Measurements from ENCODE around the gene SNTA1.
"Not testable (repeated sequence)": the region's sequence is repeated elsewhere in the genome, so short reads cannot be mapped to it uniquely, and the experiment has no call there.

The SNTA1 gene

DNA sequence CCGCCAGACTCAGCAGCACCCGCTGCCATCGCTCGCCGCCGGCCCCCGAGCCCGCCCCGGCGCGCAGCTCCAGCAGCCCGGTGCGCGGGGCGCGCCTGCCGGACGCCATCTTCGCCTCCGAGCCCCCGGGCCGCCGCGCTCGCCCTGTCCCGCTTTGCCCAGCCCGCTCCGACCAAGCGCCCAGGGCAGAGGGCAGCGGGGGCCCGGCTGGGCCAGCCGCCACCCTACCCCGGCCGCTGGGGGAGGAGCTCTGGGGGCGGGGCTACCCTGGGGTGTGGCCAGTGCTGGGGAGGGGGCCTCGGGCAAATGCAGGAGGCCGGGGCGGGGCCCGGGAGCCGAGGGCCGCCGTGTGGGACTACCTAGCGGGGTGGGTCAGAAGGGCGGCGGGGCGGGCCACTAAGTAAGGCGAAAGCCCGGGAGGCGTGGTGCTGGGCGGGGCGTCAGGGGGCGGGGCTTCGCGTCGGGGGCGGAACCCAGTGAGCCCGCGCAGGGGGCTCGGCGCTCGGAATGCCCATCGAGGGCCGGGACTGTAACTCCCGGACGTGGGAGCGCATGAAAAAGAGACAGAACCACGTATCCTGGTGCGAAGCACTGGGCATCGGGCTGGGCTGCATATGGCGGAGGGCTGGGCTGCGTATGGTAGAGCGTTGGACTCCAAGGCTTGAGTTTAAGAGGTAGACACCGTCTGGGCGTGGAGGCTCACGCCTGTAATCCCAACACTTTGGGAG, at the start of gene SNTA1:
Gene SNTA1 (minus strand): TSS at position 252 of the 728 bp plus-strand sequence. CDS start 143 bp downstream, at position 109.
- peak; percentile 89 for DNase-seq (ENCODE audit: low read depth)

DNA sequence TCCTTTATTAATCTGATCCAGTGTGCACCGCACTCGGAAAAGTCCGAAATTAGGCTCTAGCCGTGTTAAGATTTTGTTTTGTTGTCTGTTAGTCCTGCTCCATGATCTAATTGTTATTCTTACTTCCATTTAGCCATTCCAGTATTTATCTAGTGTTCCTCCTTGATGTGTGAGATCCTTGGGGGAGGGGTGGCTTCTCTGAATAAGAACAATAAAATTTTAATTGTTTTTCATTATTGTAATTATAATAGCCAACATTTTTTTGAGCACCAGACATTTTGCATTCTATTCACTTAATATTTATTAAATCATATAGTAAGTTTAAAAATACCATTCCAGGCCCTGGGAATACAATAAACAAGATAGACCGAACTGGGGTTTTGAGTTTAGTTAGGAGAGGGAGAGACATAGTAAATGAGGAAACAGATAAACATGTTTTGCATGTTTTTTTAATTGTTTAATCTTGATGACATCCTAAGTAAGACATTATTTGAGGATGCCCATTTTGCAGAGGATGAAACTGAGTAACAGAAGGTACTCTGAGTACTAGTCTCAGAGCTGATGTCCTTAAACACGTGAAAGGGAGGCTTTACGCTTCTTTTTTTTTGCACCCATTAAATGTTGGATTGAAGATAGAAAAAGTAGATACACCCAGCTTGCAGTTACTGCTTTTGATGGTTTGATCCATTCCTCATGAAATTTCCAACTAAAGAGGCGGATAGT, 47.5 kb upstream of the SNTA1 start:
- no peak for DNase-seq (ENCODE audit: low read depth)

GRCh38 chr20:33490023-33490933, 46.7 kb upstream of the SNTA1 start, which contains the start of gene CBFA2T2:
Gene CBFA2T2, plus strand, starts transcription at chr20:33490096. Its CDS starts 172 bp downstream, at chr20:33490268.
- peak; percentile 33 for DNase-seq (ENCODE audit: low read depth)

- peak; percentile 97 for DNase-seq (ENCODE audit: low read depth)
These were observed 46.0 kb upstream of the SNTA1 start for GRCh38 chr20:33489495-33490022.

DNA sequence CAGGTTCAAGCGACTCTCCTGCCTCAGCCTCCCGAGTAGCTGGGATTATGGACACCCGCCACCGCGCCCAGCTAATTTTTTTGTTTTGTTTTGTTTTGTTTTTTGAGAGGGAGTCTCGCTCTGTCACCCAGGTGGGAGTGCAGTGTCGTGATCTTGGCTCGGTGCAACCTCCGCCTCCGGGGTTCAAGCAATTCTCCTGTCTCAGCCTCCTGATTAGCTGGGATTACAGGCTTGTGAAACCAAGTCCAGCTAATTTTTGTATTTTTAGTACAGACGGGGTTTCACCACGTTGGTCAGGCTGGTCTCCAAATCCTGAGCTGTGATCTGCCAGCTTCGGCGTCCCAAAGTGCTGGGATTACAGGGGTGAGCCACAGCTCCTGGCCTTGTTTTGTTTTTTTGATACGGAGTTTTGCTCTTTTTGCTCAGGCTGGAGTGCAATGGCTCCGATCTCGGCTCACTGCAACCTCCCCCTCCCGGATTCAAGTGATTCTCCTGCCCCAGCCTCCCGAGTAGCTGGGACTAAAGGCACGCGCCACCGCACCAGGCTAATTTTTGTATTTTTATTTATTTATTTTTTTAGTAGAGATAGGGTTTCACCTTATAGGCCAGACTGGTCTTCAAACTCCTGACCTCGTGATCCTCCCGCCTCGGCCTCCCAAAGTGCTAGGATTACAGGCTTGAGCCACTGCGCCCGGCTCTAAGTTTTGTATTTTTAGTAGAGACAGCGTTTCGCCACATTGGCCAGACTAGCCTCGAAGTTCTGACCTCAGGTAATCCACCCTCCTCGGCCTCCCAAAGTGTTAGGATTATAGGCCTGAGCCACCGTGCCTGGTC, 45.3 kb upstream of the SNTA1 start:
- DNase-seq (ENCODE audit: low read depth) = not testable (repeated sequence)

DNA sequence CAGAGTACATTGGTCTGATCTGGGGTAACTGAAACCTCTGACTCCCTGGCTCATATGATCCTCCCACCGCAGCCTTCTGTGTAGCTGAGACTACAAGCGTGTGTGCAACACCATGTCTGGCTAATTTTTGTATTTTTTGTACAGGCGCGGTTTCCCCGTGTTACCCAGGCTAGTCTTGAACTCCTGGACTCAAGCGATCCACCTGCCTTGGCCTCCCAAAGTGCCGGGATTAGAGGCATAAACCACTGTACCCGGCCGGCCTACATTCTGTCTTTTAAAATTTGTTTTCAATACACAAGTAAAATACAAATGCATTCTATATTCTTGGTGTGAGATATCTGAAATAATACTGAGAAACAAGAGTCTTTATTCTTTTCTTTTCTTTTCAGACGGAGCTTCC, 44.6 kb upstream of the SNTA1 start:
- DNase-seq (ENCODE audit: low read depth) = no peak

DNA sequence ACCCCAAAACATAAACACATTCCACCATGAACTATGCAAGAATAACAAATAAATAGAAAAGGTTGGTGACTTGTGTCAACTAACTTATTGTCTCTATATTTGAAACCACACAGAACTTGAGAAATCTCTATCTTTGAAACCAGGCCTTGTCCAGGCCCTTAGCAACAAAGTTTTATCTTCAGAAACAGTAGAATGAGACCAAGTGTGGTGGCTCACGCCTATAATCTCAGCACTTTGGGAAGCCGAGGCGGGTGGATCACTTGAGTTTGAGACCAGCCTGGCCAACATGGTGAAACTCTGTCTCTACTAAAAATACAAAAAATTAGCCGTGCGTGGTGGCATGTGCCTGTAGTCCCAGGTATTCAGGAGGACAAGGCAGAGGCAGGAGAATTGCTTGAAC, 39.6 kb upstream of the SNTA1 start:
- DNase-seq (ENCODE audit: low read depth) = not testable (repeated sequence)

DNA sequence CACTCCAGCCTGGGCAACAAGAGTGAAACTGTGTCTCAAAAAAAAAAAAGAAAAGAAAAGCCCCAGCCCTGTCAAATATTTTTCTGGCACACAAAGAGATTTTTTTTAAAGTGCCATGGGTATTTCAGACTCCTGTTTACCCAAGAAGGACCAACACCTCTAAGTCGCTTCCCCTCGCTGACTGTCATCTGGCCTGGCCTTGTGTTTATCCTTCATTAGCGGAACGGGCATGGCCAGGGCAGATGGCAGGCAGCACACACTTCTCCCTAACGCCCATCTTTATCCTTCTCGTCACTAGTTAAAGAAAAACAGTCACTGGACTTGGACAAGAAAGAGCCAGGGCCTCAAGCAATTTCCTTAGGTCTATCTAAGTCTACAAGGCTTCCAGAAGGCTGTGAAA, 39.0 kb upstream of the SNTA1 start:
- DNase-seq (ENCODE audit: low read depth) = no peak

DNA sequence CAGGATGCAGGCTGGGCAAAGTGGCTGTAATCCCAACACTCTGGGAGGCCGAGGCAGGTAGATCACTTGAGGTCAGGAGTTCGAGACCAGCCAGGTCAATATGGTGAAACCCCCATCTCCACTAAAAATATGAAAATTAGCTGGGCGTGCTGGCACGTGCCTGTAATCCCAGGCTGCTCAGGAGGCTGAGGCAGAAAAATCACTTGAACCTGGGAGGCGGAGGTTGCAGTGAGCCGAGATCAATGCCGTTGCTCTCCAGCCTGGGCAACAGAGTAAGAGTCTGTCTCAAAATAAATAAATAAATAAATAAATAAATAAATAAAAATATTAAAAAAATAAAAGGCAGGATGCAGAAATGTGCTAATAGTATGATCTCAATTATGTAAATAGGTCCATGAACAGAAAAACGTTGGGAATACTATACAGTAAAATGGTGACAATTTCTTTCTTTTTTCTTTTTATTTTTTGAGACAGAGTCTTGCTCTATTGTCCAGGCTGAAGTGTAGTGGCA, 37.9 kb upstream of the SNTA1 start:
- no peak for DNase-seq (ENCODE audit: low read depth)

- no peak for DNase-seq (ENCODE audit: low read depth)
These were observed 36.5 kb upstream of the SNTA1 start for GRCh38 chr20:33480048-33480447.

GRCh38 chr20:33477386-33478234, 34.0 kb upstream of the SNTA1 start:
- DNase-seq (ENCODE audit: low read depth) = no peak

GRCh38 chr20:33475381-33476152, 32.0 kb upstream of the SNTA1 start:
- DNase-seq (ENCODE audit: low read depth) = no peak

- DNase-seq (ENCODE audit: low read depth) = no peak
These were observed 31.4 kb upstream of the SNTA1 start for GRCh38 chr20:33474963-33475362.

DNA sequence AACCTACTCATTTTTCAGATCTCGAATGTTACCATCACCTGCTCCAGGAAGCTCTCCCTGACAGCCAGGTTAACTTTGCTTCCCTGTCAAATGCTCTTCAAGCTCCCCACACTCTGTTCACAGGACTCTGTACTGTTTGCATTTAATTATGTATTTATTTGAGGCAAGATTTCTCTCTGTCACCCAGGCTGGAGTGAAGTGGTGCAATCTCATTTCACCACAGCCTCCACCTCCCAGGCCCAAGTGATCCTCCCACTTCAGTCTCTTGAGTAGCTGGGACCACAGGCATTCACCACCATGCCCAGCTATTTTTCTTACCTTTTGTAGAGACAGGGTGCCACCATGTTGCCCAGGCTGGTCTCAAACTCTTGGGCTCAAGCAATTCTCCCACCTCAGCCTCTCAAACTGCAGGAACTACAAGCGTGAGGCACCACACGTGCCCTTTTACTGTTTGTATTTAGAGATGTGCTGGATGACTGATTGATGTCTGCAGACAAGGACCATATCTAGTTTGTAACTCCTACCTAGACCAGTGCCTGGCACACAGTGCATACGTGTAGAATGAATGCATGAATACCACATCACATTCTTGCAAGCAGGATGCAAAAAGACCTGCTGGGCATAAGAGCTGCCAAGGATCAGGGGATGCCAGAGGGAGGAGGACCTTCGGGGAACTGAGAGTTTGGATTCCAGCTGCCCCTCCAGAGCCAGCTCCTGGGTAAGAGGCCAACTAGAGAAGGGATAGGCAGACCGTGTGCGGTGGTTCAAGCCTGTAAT, 30.7 kb upstream of the SNTA1 start:
- no peak for DNase-seq (ENCODE audit: low read depth)

- DNase-seq (ENCODE audit: low read depth) = no peak
These were observed 29.4 kb upstream of the SNTA1 start for GRCh38 chr20:33472868-33473435.

DNA sequence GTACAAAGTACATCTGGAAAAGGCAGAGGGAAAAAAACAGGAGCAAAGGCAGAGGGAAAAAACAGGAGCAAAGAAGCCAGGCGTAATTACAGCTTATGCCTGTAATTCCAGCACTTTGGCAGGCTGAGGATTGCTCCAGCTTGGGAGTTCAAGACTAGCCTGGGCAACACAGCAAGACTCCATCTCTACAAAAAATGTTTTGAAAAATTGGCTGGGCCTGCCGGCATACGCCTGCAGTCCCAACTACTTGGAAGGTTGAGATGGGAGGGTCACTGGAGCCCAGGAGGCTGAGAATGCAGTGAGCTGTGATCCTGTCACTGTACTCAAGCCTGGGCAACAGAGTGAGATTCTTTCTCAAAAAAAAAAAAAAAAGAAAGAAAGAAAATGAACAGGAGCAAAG, 27.3 kb upstream of the SNTA1 start:
- no peak for DNase-seq (ENCODE audit: low read depth)

- DNase-seq (ENCODE audit: low read depth) = no peak
These were observed 26.9 kb upstream of the SNTA1 start for GRCh38 chr20:33470457-33470856.

DNA sequence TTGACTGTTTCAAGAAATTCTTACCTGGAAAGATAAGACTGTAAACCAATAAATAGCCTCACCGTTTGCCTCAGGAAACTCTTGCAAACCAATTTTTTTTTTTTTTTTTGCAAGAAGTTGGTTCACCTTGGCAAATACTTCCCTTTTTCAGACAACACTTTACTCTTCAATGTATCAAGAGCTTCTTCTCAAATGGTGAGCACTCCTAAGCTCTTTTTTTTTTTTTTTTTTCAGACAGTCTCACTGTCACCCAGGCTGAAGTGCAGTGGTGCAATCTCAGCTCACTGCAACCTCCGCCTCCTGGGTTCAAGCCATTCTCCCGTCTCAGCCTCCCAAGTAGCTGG, 22.7 kb upstream of the SNTA1 start:
- DNase-seq (ENCODE audit: low read depth) = no peak
